ENCODE measurements around the gene GPSM1.

Gene GPSM1

DNA sequence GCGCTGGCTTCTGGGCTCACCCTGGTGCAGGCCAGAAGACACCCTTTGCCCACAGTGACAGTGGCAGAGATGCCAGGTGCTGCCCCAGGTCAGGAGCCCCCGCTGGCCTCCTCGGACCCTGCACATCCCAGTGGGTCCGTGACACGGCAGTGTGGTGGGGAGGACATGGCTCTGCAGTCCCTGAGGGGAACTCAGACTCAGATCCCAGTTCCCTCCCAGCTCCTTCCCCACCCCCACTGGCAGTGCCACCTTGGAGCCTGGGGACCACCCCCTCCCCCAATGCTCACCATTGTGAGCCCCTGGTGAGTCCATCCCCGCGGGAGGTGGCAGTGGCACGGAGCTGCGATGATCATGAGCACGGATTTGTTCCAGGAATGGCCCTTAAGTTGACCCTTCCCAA, 22.9 kb upstream of the GPSM1 start:
- DNase-seq (ENCODE audit: low read depth) = no peak

DNA sequence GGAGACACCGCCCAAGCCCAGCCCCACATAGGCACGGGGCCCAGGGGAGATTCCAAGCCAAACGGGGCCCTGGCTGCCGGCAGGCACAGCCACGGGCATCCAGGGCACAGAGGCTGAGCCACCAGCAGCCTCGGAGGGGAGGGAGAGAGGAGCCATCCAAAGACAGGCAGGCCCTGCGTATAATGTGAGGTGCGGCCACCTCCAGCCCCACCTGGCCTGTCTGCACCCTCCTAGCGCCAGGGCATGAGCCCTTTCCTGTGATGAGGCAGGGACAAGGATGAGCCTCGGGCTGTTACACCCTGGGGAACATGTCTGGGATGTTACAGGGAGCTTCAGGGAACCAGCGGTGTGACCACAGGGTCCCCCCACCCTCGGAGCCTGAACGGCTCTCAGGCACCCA, 22.4 kb upstream of the GPSM1 start:
- DNase-seq (ENCODE audit: low read depth) = no peak

DNA sequence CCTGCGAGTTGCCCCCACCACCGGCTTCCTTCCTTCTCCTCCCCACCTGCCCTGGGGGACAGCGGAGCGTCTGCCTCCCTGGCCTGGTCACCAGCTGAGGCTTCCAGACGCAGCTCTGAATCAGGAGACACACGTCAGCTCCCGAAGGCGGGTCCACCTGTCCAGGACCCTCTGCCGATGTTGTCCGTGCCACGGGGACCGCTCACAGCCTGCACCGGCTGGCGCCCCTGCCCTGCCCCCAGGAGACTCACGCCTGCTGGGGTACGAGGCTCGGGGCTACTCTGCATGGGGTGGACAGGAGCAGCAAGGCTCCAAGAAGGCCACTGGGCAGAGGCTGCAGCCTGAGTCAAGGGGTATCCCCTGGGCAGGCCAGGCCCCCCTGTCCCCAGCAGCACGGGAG, 21.5 kb upstream of the GPSM1 start:
- DNase-seq (ENCODE audit: low read depth) = no peak

DNA sequence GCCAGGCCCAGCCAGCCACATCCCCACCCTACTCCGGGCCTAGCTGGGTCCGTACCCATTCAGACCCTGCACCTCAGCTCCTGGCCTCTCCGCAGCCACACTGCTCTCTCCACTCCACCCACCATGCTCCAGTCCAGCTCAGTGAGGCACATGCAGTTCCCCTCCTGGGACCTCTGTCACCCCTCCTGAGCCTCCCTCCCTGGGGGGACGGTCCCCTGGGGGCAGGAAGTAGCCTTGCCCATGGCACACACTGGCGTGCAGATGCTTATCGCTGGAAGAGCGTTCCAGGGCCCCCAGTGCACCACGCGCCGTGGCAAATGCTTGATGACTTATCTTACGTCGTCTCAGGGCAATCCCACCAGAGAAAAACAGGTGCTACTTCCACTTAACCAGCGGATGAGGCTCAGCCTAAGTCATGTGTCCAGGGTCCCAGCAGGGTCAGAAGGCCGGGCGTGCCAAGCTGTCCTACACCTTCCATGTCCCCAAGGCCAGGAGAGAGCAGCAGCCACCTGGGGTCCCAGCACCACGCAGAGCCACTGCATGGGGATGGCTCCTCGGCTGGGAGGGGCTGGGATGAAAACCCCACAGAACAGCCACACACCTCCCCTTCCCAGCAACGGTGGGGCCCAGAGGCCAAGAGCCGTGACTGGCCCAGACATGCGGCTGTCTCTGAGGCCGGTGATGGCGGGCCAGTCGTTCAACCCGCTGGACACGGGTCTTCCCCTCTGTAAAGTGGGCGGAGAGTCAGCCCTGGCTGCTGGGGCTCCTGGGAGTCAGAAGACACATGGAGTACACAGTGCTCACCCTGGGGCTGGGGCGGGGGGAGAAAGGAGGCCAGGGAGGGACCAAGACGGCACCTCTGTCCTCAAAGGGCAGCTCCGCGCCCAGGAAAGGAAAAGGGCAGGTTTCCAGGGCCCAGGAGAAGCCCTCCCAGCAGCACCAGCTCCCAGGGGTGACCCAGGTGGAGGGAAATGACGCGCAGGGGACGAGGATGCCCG, 20.8 kb upstream of the GPSM1 start:
- no peak for DNase-seq (ENCODE audit: low read depth)

DNA sequence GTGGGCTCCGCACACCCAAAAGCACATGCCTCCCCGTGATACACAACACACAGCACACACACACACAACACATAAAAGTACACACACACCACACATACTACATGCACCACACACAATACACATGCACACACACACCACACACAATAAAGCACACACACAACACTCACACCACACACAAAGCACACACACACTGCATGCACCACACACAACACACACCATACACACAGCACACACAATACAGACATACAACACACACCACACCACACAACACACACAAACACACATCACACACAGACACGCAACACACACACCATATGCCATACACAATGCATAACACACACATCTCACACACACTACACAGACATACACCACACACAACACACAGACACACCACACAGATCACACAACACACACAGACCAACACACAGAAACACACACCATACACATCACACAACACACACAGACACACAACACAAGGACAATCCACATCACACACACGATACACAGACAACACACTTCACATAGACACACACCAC, 20.1 kb upstream of the GPSM1 start:
- no peak for DNase-seq (ENCODE audit: low read depth)

DNA sequence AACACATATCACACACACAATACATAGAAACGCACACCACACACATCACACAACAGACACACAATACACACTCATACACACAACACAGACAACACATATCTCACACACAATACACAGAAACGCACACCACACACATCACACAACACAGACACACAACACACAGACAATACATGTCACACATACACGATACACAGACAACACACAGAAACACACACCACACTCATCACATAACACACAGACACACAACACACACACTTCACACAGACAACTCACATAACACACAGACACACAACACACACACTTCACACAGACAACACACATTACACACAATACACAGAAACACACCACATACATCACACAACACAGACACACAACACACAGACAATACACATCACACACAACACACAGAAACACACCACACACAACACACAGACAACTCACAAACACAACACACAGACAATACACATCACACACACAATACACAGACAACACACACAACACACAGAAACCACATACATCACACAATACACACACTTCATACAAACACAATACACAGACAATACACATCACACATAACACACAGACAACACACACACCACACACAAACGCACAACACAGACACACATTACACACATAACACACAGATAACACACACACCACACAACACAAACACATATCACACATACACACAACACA, 19.2 kb upstream of the GPSM1 start:
- no peak for DNase-seq (ENCODE audit: low read depth)

DNA sequence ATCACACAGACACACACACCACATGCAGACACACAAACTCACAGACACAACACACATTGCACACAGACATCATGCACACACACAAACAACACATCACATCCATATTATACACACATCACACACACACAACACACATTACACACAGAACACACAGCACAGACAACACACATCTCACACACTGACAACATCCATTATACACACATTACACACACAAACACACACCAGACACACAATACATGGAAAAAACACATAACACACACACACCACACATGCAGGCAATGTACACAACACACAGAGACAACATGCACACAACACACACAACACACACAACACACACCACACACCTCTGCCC, 18.7 kb upstream of the GPSM1 start:
- DNase-seq (ENCODE audit: low read depth) = no peak

DNA sequence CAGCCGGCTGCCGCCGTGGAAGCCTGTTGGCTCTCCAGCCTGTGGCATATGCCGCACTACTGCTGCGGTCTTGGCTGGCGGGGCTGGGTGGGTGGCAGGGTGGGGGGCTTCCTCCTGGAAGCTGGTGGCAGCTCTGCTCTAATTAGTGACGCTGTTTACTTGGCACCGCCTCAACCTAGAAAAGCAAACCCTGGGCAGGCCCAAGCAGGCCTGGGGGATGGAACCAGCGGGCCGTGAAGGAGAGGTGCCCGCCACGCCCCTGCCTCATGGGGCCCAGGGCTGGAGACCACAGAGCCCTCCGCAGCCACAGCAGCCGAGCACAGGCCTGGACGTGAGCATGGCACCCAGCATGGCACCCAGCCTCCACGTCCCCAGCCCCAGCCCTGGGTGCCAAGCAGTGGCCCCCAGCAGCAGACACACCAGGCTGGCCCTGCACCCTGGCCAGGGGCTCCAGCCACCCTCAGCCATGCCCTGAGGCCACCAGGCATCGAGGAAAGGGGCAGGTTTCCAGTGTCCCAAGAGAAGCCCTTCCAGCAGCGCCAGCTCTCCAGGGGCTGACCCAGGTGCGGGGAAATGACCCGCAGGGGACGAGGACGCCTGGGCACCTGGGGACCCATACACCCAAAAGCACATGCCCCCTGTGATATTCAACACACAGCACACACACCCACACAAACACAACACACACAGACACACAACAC, 18.1 kb upstream of the GPSM1 start:
- no peak for DNase-seq (ENCODE audit: low read depth)

DNA sequence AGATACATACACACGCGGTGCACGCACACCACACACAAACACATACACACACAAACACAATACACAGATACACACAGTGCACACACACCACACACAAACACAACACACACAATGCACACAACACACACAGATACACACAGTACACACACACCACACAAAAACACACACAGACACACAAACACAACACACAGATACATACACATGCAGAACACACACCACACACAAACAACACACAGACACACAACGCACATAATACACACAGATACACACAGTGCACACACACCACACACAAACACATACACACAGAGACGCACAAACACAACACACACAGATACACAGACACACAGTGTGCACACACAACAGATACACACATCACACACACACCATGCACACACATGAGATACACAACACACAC, 17.5 kb upstream of the GPSM1 start:
- DNase-seq (ENCODE audit: low read depth) = no peak

DNA sequence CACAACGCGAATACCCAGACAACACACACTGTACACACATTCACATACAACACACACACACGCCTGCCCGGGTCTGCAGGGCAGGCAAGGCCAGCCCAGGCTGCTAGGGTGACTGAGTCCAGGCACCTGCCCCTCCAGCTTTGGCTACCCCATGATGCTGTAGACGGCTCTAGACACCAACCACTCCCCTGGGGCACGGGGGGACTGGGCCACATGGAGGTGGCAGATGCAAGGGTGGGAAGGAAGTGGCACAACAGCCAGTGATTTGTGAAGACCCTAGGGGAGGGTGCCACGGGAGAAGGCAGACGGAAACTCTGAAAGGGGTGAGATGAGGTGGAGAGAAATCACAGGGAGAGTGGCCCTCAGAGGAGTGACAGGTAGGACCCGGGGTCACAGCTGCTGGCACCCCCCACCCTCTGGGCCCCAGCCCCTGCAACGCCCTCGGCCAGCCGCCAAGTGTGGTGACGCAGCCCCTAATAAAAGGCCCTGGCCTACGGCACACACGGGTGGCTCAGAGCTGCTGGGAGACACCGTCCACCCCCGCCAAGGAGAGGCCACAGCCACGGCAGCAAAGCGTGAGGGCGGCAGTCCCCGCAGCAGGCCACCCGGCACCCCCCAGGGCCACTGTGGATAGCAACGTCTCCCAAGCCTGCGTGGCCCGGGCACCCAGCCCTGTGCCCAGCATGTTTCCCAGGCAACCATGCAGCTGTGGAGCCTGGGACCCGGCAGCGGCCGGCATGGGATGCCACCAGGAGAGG, 16.9 kb upstream of the GPSM1 start:
- no peak for DNase-seq (ENCODE audit: low read depth)

DNA sequence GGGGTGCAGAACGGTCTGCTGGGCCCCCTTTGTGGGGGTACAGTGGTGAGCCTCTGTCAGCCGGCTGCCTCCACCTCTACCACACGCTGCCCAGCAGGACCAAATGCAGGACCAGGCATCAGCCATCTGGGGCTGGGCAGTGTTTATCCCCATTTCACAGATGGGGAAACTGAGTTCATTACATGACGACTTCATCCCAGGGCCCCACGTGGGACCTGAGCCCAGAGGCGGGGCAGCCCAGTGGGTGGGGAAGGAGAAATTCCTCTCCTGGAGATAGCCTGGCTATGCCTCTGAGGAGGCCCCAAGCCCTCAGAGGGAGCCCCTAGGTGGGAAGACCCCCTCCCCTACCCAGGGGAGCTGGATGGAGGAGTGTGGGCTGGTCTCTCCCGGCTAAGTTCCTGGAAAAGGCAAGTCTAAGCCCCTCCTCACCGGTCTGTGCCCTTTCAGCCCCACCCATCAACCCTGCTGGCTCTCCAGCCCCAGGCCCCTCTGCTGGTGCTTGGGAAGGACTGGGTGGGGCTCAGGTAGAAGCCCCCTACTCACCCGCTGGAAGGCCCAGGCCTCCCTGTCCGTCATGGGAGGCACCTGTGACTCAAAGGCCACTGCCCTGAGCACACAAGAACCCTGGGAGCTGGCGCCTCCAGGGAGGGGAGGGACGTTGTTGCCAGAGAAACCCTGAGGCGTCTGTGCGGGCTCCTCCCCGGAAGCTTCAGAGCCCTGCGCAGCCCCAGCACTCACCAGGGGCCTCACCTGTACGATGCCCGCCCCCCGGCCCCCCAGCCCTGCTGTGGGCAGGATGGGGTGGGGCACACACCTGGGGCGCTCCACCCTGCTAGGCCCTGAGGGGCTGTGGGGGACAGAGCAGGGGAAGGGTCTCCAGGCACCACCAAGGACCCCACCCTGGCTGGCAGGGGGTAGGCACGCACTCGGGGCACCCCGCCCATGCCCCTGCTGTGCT, 16.0 kb upstream of the GPSM1 start:
- DNase-seq (ENCODE audit: low read depth) = no peak

DNA sequence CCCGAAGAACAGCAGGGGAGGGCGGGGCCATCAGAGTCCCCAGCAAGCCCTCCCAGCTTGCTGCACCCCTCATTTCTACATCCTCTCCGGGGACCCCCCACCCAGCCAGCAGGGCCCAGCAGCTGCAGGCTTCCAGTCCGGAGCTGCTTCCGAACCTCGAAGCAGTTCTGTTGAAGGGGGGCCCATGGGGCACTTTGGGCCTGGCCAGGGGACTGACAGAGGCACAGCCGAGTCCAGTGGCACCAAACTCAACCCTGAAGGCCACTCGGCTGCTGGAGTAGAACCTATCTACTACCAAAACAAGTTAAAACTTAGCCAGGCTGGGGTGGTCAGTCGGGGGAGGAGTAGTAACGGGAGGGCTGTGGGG, 15.3 kb upstream of the GPSM1 start:
- no peak for DNase-seq (ENCODE audit: low read depth)

DNA sequence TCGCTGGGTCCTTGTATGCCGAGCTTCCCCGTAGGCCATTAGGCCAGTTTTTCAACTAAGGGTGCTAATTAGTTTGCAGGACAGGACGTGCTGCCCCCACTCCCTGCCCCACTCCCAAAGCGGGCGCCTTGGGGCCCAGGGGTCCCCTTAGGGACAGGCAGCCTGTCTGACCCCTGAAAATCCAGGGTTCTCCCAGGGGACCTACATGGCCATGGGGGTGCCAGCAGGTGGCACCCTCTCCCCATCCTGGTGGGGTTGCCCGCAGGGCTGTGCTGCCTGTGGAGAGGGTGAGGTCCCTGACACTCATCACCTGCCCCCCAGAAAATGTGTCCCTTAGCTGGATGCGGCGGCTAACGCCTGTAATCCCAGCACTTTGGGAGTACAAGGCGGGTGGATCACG, 14.9 kb upstream of the GPSM1 start:
- no peak for DNase-seq (ENCODE audit: low read depth)

DNA sequence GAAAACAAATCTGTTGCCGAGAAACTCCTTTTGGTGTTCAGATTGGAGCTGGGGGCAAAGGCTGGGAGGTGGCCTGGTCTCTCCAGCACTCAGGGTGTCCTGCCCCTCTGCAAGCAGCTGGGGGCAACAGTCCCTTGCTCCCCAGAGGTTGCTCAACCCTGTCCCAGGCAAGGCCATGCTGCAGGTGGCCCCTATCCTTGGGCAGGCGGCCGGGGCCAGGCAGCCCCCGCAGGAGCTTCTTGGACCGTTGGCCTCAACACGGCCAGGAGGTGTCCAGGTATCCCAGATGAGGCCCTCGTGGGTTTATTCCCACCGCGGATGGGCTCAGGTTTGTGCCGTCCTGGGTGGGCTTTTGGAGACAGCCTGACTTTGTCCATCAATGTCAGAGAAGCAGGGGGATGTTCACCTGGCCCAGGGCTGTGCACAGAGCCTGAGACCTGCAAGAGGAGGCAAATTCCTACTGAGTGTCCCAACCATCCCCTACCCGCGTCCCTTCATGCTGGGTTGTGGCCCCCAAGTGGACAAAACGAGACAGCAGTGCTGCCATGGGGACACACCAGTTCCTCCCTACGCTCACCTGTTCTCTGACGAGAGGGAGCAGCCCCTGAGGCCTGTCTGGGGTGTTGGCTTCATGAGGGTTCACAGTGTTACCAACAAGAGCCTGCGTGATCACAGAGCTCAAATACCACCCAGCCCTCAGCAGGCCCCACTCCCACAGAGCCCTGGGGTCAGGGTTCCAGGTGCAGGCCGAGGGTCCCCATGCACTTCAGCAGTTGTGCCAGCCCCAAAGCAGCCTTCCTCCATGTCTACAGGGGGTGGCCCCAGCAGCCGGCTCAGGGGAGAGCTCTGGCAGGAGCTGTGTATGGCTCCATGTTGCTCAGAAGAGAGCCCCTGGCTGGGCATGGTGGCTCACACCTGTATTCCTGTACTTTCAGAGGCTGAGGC, 14.0 kb upstream of the GPSM1 start:
- no peak for DNase-seq (ENCODE audit: low read depth)

DNA sequence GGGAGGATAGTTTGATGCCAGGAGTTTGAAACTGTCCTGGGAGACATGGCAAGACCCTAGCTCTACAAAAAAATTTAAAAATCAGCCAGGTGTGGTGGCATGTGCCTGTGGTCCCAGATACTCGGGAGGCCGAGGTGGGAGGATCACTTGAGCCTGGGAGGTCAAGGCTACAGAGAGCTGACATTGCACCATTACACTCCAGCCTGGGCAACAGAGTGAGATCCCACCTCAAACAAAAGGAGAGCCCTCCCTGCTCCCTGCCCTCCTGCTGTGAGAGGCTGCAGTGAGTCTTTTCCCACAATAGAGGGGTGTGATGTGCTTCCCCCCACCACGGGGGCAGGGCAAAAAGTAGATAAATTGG, 13.3 kb upstream of the GPSM1 start:
- no peak for DNase-seq (ENCODE audit: low read depth)

DNA sequence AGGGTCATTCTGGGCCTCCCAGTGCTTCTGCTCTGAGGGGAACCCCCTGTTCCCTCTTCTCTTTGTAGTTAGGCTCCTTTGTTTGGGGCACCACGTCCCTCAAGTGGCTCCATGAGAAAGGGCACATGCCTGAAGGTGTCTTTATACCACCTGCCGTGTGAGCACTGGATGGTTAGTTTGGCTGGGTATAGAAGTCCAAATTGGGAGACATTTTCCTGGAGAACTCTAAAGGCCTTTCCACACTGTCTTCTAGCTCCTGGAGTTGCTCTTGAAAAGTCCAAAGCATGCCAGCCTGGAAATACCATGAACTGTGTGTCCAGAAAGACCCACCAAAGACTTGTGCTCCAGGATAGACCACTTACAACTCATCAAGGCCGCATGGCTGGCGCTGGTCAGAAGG, 12.4 kb upstream of the GPSM1 start:
- no peak for DNase-seq (ENCODE audit: low read depth)

DNA sequence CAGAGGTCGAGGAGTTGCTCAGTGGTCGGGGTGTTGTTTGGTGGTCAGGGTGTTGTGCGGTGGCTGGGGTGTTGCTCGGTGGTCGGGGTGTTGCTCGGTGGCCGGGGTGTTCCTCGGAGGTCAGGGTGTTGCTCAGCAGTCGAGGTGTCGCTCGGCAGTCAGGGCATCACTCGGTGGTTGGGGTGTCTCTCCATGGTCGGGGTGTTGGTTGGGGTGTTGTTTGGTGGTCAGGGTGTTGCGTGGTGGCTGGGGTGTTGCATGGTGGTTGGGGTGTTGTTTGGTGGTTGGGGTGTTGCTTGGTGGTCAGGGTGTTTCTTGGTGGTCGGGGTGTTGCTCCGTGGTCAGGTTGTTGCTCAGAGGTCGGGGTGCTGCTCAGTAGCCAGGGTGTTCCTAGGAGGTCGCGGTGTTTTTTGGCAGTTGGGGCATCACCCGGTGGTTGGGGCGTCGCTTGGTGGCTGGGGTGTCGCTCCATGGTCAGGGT, 11.0 kb upstream of the GPSM1 start:
- no peak for DNase-seq (ENCODE audit: low read depth)

DNA sequence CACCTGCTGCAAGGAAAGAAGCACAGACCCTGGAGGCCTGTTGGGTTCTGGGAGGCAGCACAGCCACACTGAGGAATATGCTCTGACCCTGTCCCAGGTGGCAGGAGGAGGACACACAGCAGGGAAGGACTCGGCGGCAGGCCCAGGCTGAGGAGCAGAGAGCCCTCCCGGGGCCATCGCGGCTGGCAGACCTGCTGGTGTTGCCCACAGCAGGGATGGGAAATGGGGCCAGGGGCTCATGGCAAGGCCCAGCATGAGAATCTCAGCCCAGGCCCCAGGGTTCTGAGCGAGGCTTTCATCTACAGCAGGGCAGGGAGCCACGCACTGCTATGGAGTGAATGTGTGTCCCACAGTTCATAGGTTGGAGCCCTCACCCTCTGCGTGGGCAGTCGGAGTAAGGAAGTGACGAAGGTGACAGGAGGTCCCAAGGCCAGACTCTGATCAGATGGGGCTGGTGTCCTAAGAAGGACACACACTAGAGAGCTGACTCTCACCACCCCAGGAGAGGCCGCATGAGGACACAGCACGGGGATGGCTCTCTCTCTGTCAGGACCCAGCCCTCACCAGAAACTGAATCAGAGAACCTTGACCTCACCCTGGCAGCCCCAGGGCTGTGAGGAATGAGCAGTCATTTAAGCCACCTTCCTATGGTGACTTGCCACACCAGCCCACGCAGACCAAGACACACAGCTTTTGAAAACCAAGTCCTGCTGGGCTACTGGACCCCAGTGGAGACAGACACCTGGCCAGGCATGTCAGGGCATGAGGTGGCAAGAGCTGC, 10.3 kb upstream of the GPSM1 start:
- DNase-seq (ENCODE audit: low read depth) = no peak

DNA sequence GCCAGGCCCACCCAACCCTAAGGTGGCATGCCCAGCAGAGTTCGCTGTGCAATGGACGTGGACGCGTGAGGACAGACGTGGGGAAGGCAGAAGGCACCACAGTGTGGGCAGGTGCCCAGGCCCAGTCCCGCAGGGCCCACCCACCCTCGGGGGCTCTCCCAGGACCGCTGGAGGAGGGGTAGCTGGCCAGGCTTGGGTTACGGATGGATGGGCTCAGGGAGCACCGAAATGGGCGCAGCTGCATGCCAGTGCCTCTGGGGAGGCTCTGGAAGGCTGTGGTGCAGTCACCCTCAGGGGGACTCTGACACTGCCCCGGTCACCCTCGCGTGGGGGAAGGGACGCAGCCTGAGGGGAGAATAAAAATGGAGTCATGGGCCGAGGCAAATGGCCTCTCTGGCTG, 9.6 kb upstream of the GPSM1 start:
- DNase-seq (ENCODE audit: low read depth) = no peak

Data from stimulated activated CD8-positive, alpha-beta memory T cell treated with anti-CD3 and anti-CD28 coated beads, Interleukin-15, amount 100 ng/mL, for 1 hour (primary cell).